T-cell (primary cell): ENCODE results near the gene COX6A2. TPM values are rescaled to one million over a fixed set of nuclear protein-coding genes. Genes with fewer than 3 reads are reported as not detected.

Experiments
- ATAC-seq, 4 experiments: fragments of 200-7000 bp in 3 of 4; fragments of 150-1000 bp in 1 of 4; cut with Tn5 transposase; replicated peaks in 1 of 4; 1 replicate in 3 of 4; 2 replicates in 1 of 4; pipeline ENCODE4 v1.10.0; 2021; ENCODE audit warnings: moderate library complexity in 3 of 4, mild to moderate bottlenecking in 2 of 4, moderate number of reproducible peaks in 1 of 4
- CTCF ChIA-PET, 2 donors: fragments of 300-600 bp; sonication (Branson Sonifier 250); formaldehyde crosslinking; loops; one replicate each; lab custom pipeline; 2022; ENCODE audit warnings: antibody characterized with exemption in 2 of 2; lab: Charles Lee
- POLR2A ChIA-PET, 2 donors: fragments of 300-600 bp; sonication (Branson Sonifier 250); formaldehyde crosslinking; loops; one replicate each; lab custom pipeline; 2022; ENCODE audit warnings: antibody characterized with exemption in 2 of 2; lab: Charles Lee
- DNase-seq, 35 experiments: peaks; one replicate each; pipeline versions ENCODE4 v3.0.0 to v3.0.0-alpha.2; 2013 to 2023
- H3K27ac ChIP-seq: one replicate; pipeline ENCODE4 v1.5.1; 2013; ENCODE audit warnings: low read length
- H3K27me3 ChIP-seq, 2 experiments: replicated peaks in 1 of 2; 1 replicate in 1 of 2; 2 replicates in 1 of 2; pipeline versions ENCODE4 v1.6.1 to v1.7.0; 2013; ENCODE audit warnings: low read length in 1 of 2, mixed read lengths in 1 of 2; ENCODE audit not compliant: control insufficient read depth in 2 of 2, insufficient read depth in 2 of 2; ENCODE audit errors: extremely low read depth in 1 of 2
- H3K36me3 ChIP-seq, 2 donors: 1 replicate in 1 of 2; 2 replicates in 1 of 2; pipeline versions ENCODE4 v1.6.1 to v1.7.0; 2013; ENCODE audit warnings: low read length in 1 of 2; ENCODE audit not compliant: control insufficient read depth in 2 of 2, insufficient read depth in 1 of 2; ENCODE audit errors: extremely low read depth in 1 of 2
- H3K4me1 ChIP-seq, 2 experiments: 1 replicate in 1 of 2; 2 replicates in 1 of 2; pipeline versions ENCODE4 v1.6.1 to v1.7.0; 2013; ENCODE audit warnings: low read length in 2 of 2, mixed read lengths in 1 of 2; ENCODE audit not compliant: insufficient read depth in 2 of 2, control insufficient read depth in 1 of 2; ENCODE audit errors: extremely low read depth in 1 of 2
- H3K4me3 ChIP-seq, 2 donors: 1 replicate in 1 of 2; 2 replicates in 1 of 2; pipeline versions ENCODE4 v1.5.1 to v1.7.0; 2013; ENCODE audit warnings: mild to moderate bottlenecking in 2 of 2, low read length in 1 of 2, moderate library complexity in 1 of 2; ENCODE audit not compliant: control insufficient read depth in 1 of 2; ENCODE audit errors: extremely low read depth in 1 of 2
- H3K9me3 ChIP-seq: 2 replicates; pipeline ENCODE4 v1.7.0; 2013
- H3K27ac Mint-ChIP-seq, 2 donors: one replicate each; pipeline ENCODE4 v1.8.0; 2020 to 2021; ENCODE audit warnings: mild to moderate bottlenecking in 2 of 2, mixed read lengths in 2 of 2
- H3K27me3 Mint-ChIP-seq, 2 donors: one replicate each; pipeline ENCODE4 v1.8.0; 2021 to 2022; ENCODE audit warnings: mixed read lengths in 2 of 2
- H3K36me3 Mint-ChIP-seq: one replicate; pipeline ENCODE4 v1.8.0; 2021; ENCODE audit warnings: mixed read lengths
- H3K4me1 Mint-ChIP-seq, 3 donors: one replicate each; pipeline ENCODE4 v1.8.0; 2020 to 2022; ENCODE audit warnings: mixed read lengths in 3 of 3, mild to moderate bottlenecking in 1 of 3
- H3K4me3 Mint-ChIP-seq, 3 donors: one replicate each; pipeline ENCODE4 v1.8.0; 2020 to 2022; ENCODE audit warnings: mild to moderate bottlenecking in 3 of 3, mixed read lengths in 3 of 3, moderate library complexity in 3 of 3
- H3K9me3 Mint-ChIP-seq, 3 donors: one replicate each; pipeline ENCODE4 v1.8.0; 2020 to 2022; ENCODE audit warnings: mixed read lengths in 3 of 3
- WGBS: methylation state at CpG from one replicate; pipeline ENCODE4 v1.1.5; 2013; ENCODE audit warnings: missing lambda C conversion rate; ENCODE audit not compliant: insufficient coverage; 5-methylcytosine and 5-hydroxymethylcytosine counted together
- total RNA-seq, 35 experiments: library from RNA in 6 of 35; stranded (reverse) in 6 of 35; fragments of 120-200 nt in 1 of 35; gene quantifications; one replicate each; pipeline versions ENCODE4 v1.2.1 to v1.2.4 and lab custom pipeline; 2013 to 2026

COX6A2 gene
- total RNA-seq, 5 donors from 2014 or later (not counting 1 experiment from before 2014, with no cell fraction given), result not detected

DNA sequence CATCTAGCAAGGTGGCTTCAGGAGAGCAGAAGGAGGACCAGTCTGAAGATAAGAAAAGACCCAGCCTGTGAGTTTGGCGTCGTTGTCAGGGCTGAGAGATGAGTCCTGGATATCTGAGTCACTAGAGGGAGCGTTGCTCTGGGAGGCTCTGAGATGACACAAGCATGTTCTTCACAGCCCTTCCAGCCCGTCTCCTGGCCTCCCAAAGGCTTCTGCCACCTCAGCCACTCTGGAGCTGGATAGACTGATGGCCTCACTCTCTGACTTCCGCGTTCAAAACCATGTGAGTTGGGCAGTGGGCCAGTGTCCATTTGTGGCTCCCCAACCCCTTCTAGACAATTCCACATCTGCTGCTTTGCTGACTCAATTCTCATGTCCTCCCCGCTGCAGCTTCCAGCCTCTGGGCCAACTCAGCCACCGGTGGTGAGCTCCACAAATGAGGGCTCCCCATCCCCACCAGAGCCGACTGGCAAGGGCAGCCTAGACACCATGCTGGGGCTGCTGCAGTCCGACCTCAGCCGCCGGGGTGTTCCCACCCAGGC lies 46.1 kb upstream of the COX6A2 start:
- Histone ChIP-seq H3K9me3 (no peaks in the 10 kb centered on the region), H3K27ac (no peak overlapping the region), H3K27me3 (peaks cover 0 to 33% of the 10 kb centered on the region in 2 experiments), H3K4me3 (no peak overlapping the region), H3K36me3 (peaks cover 0 to 3% of the 10 kb centered on the region in 2 donors), H3K4me1 (peaks cover 4 to 41% of the 10 kb centered on the region in 2 experiments)
- ATAC-seq (no peak), DNase-seq (no peak)
- Mint-ChIP-seq H3K9me3 (no peaks in the 10 kb centered on the region), H3K27ac (no peak overlapping the region), H3K36me3 (no peaks in the 10 kb centered on the region), H3K4me3 (peak overlapping the region in 1 of 3 donors; percentile 32), H3K4me1 (peaks cover 22 to 27% (median 22%) of the 10 kb centered on the region in 3 donors), H3K27me3 (peaks cover 6 to 18% of the 10 kb centered on the region in 2 donors)
- WGBS, result 91% methylated on average over 6 of the region's 12 CpGs
- CTCF ChIA-PET, result no interaction called here
- POLR2A ChIA-PET, result no interaction called here

- DNase-seq (no peak), ATAC-seq (no peak)
- ChIA-PET CTCF (no interaction called here), POLR2A (no interaction called here)
- Mint-ChIP-seq H3K27ac (no peak overlapping the region), H3K9me3 (no peaks in the 10 kb centered on the region), H3K4me3 (peak overlapping the region in 2 of 3 donors; percentile 0 to 63), H3K36me3 (no peaks in the 10 kb centered on the region), H3K27me3 (peaks cover 6 to 18% of the 10 kb centered on the region in 2 donors), H3K4me1 (peaks cover 22 to 27% (median 22%) of the 10 kb centered on the region in 3 donors)
- peaks cover 0 to 3% of the 10 kb centered on the region in 2 donors for H3K36me3 ChIP-seq
- WGBS, result 89% methylated on average over 7 of the region's 17 CpGs
- H3K4me1 ChIP-seq, result peaks cover 4 to 41% of the 10 kb centered on the region in 2 experiments
- no peaks in the 10 kb centered on the region for H3K9me3 ChIP-seq
- H3K4me3 ChIP-seq, result no peak overlapping the region
- H3K27ac ChIP-seq, result no peak overlapping the region
- peaks cover 0 to 33% of the 10 kb centered on the region in 2 experiments for H3K27me3 ChIP-seq
Observed at GRCh38 chr16:31473264-31473984, 45.3 kb upstream of the COX6A2 start.

- peaks cover 0 to 33% of the 10 kb centered on the region in 2 experiments for H3K27me3 ChIP-seq
- peaks cover 0 to 3% of the 10 kb centered on the region in 2 donors for H3K36me3 ChIP-seq
- peak overlapping the region in 1 of 2 donors; percentile 15 for H3K27ac Mint-ChIP-seq
- no peaks in the 10 kb centered on the region for H3K9me3 Mint-ChIP-seq
- ChIA-PET POLR2A (no interaction called here), CTCF (no interaction called here)
- WGBS, result 72% methylated on average over 17 of the region's 20 CpGs
- DNase-seq (peak in 9 of 35 experiments; percentile 14 to 54 (median 37)), ATAC-seq (no peak)
- H3K27ac ChIP-seq, result no peak overlapping the region
- H3K4me1 ChIP-seq, result peaks cover 4 to 38% of the 10 kb centered on the region in 2 experiments
- H3K4me1 Mint-ChIP-seq, result peaks cover 16 to 24% (median 19%) of the 10 kb centered on the region in 3 donors
- H3K4me3 ChIP-seq, result no peak overlapping the region
- peak overlapping the region; percentile 63 to 71 (median 63) for H3K4me3 Mint-ChIP-seq
- H3K36me3 Mint-ChIP-seq, result no peaks in the 10 kb centered on the region
- no peaks in the 10 kb centered on the region for H3K9me3 ChIP-seq
- peaks cover 6 to 18% of the 10 kb centered on the region in 2 donors for H3K27me3 Mint-ChIP-seq
Observed at GRCh38 chr16:31472709-31473203, 44.6 kb upstream of the COX6A2 start.

DNA sequence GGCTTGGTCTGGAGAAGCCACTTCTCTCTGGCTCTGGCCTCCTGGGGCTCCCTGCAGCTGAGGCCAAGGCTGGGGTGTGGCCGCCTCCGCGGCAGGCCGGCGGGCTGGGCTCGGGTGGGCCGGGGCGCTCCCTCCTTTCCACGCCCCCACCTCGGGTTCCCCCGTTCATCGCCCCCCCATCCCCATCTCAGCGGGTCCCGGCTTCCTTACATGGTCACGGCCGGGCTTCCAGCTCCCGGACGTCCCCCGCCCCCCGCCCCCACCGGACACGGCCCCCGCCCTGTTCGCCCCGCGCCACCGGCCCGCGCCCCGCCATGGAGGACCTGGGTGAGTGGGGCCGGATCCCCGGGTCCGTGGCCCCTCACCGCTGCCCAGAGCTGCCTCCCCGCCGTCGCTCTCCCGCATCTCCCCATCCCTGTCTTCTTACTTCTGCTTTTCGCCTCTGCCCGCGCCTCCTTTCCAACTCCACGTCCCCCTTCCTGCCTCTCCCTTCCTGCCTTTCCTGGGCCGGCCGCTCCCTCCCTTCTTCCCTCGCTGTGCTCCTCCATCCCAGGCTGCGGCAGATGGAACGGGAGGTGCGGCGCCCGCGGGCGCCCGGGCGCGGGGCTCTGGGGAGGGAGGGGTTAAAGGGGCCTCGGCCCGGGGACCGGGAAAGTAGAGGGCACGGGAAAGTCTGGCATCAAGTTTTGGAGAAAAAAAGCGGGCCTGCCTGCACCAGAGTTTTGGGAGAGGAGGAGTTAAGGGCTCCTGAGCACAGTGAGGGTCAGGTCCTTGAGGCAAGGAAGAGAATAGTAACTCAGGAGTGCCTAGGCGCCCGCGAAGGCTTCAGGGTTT lies 43.9 kb upstream of the COX6A2 start, which contains the start of gene TGFB1I1:
Gene TGFB1I1 (plus strand): TSS at position 278 of the 834 bp plus-strand sequence. CDS start 37 bp downstream, at position 315.
- Histone ChIP-seq H3K4me3 (peak within 1 kb of the TSS; percentile 18 to 41), H3K27ac (no peak within 1 kb of the TSS), H3K36me3 (peaks cover 0 to 3% of the 10 kb centered on the region in 2 donors), H3K4me1 (peaks cover 4 to 34% of the 10 kb centered on the region in 2 experiments), H3K27me3 (peaks cover 0 to 33% of the 10 kb centered on the region in 2 experiments), H3K9me3 (no peaks in the 10 kb centered on the region)
- ATAC-seq, result no peak
- peak within 1 kb of the TSS; percentile 15 to 68 for H3K27ac Mint-ChIP-seq
- H3K9me3 Mint-ChIP-seq, result no peaks in the 10 kb centered on the region
- 5% methylated on average over 39 of the region's 63 CpGs for WGBS
- no peak for DNase-seq
- H3K27me3 Mint-ChIP-seq, result peaks cover 6 to 18% of the 10 kb centered on the region in 2 donors
- POLR2A ChIA-PET, result interaction anchor here in 1 of 2 donors (0.6 kb wide), 1 partner anchor 428 kb away, joined by 12 read pairs; no protein-coding TSS in a partner anchor
- peak within 1 kb of the TSS; percentile 63 to 71 (median 63) for H3K4me3 Mint-ChIP-seq
- H3K36me3 Mint-ChIP-seq, result peaks cover 3% of the 10 kb centered on the region
- H3K4me1 Mint-ChIP-seq, result peaks cover 16 to 27% (median 24%) of the 10 kb centered on the region in 3 donors
- CTCF ChIA-PET, result interaction anchor here in 1 of 2 donors (0.6 kb wide), 1 partner anchor 226 kb away, joined by 3 read pairs; no protein-coding TSS in a partner anchor

- Mint-ChIP-seq H3K9me3 (no peaks in the 10 kb centered on the region), H3K4me3 (peak overlapping the region in 2 of 3 donors; percentile 28), H3K27ac (no peak overlapping the region), H3K27me3 (peaks cover 6 to 18% of the 10 kb centered on the region in 2 donors), H3K4me1 (peaks cover 18 to 27% (median 25%) of the 10 kb centered on the region in 3 donors), H3K36me3 (peaks cover 8% of the 10 kb centered on the region)
- H3K4me3 ChIP-seq, result peak overlapping the region in 1 of 2 donors; percentile 18
- 73% methylated on average over 7 of the region's 15 CpGs for WGBS
- peaks cover 3 to 5% of the 10 kb centered on the region in 2 donors for H3K36me3 ChIP-seq
- ChIA-PET POLR2A (no interaction called here), CTCF (interaction anchor here (0.6 to 1.0 kb wide), 2 partner anchors 11 to 227 kb away, joined by 3 to 5 read pairs; no protein-coding TSS in a partner anchor)
- no peaks in the 10 kb centered on the region for H3K9me3 ChIP-seq
- H3K27ac ChIP-seq, result no peak overlapping the region
- ATAC-seq, result no peak
- H3K27me3 ChIP-seq, result peaks cover 0 to 30% of the 10 kb centered on the region in 2 experiments
- H3K4me1 ChIP-seq, result peaks cover 4 to 32% of the 10 kb centered on the region in 2 experiments
- DNase-seq, result no peak
Observed at GRCh38 chr16:31471241-31471874, 43.2 kb upstream of the COX6A2 start.
